Measurements from ENCODE around the gene P3H4.
"Not testable (repeated sequence)": the region's sequence is repeated elsewhere in the genome, so short reads cannot be mapped to it uniquely, and the experiment has no call there.

P3H4 gene

DNA sequence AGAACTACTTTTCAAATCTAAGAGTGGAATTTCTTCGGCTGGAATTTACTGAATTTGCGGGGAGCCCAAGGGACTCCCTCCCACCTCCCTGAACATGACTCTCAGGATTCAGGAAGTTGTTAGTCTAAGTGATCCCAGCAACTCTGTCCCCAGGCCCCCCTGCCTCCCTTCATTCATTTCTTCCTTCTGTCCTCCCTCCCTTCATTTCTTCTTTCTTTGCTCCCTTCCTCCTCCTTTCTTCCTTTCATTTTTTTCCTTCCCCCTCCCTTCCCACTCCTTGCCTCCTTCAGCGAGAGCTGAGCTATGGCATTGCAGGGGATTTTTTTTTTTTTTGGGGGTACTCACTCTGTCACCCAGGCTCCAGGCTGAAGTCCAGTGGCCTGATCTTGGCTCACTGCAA lies 14.4 kb downstream of the P3H4 start:
- no peak for DNase-seq
- in situ Hi-C loops (cut with MboI; ENCODE audit: low pct_unique_long_range_greater_than_20kb, low sequenced_read_pairs): no loop called here

- no peak for DNase-seq
- in situ Hi-C loops (cut with MboI; ENCODE audit: low pct_unique_long_range_greater_than_20kb, low sequenced_read_pairs): no loop called here
These were observed 15.4 kb downstream of the P3H4 start for GRCh38 chr17:41796121-41796895.

DNA sequence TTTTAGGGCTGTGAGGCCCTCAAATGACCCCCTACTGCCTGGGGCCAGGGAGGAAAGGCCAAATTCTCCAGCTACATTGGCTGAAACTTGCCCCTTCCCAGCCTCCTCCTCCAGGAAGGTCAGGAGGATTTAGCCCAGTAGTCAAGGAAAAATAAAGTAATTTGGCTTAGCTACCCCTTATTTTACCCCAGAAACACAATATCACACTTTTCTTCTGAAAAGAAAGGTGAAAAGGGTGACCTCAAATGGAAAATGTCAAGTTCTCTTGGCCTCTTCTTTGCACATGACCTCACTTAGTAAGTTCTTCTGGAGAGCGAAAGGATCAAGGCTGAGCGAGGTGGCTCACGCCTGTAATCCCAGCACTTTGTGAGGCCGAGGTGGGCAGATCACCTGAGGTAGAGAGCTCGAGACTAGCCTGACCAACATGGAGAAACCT lies 17.2 kb downstream of the P3H4 start:
- DNase-seq: no peak
- in situ Hi-C loops (cut with MboI; ENCODE audit: low pct_unique_long_range_greater_than_20kb, low sequenced_read_pairs): no loop called here

- in situ Hi-C loops (cut with MboI; ENCODE audit: low pct_unique_long_range_greater_than_20kb, low sequenced_read_pairs): no loop called here
- DNase-seq: no peak
These were observed 17.8 kb downstream of the P3H4 start for GRCh38 chr17:41793784-41794539.

DNA sequence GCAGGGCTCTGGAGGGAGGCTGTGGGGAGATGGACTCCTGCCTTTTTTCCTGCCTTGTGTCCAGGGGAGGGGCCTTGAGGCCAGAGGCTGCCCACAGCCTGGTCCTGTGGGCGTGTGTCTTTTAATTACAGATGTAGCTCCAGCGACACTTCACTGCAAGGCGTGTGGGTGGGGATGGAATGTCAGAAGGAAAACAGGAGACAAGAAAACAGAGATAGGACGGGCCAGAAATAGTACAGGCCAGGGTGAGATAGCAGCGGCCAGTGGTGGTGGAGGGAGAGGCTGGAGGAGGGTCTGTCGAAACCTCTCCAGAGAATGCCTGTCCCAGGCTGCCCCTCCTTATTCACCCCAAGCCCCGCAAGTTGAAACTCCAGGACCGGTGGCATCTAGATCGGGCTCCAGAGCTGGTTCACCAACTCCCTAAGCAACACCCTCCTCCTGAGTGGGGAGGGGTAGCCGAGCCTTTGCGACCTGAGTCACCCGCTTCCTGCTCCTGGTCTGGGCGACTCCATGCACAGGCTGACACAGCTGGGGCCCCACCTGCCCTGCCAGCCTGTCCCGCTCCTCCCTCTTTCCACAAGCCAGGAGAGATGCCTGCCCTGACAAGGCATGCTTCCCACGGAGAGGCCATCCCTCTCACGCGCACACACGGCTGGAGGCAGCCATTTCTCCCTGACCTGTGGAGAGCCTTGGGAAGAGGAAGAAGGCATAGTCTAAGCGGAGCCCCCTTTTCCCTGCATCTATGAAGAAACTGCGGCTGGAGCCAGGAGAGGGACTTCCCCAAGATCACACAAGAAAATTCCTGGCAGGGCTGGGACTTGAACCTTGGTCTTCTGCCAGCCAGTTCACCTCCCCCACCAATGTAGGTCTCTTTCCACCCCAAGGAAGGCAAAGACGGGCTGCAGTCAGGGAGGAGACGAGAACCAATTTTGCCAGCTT lies 18.6 kb downstream of the P3H4 start:
- peak; percentile 37 for DNase-seq
- in situ Hi-C loops (cut with MboI; ENCODE audit: low pct_unique_long_range_greater_than_20kb, low sequenced_read_pairs): no loop called here

- in situ Hi-C loops (cut with MboI; ENCODE audit: low pct_unique_long_range_greater_than_20kb, low sequenced_read_pairs): no loop called here
- DNase-seq: no peak
These were observed 24.7 kb downstream of the P3H4 start for GRCh38 chr17:41787021-41787418.

GRCh38 chr17:41786227-41787020 lies 25.3 kb downstream of the P3H4 start, which contains the start of gene JUP:
Gene JUP (minus strand): TSS chr17:41786711. CDS start chr17:41771854, 14,857 bp downstream.
- peak; percentile 99 for DNase-seq
- in situ Hi-C loops (cut with MboI; ENCODE audit: low pct_unique_long_range_greater_than_20kb, low sequenced_read_pairs): no loop called here

GRCh38 chr17:41785859-41786226 lies 25.9 kb downstream of the P3H4 start:
- in situ Hi-C loops (cut with MboI; ENCODE audit: low pct_unique_long_range_greater_than_20kb, low sequenced_read_pairs): no loop called here

DNA sequence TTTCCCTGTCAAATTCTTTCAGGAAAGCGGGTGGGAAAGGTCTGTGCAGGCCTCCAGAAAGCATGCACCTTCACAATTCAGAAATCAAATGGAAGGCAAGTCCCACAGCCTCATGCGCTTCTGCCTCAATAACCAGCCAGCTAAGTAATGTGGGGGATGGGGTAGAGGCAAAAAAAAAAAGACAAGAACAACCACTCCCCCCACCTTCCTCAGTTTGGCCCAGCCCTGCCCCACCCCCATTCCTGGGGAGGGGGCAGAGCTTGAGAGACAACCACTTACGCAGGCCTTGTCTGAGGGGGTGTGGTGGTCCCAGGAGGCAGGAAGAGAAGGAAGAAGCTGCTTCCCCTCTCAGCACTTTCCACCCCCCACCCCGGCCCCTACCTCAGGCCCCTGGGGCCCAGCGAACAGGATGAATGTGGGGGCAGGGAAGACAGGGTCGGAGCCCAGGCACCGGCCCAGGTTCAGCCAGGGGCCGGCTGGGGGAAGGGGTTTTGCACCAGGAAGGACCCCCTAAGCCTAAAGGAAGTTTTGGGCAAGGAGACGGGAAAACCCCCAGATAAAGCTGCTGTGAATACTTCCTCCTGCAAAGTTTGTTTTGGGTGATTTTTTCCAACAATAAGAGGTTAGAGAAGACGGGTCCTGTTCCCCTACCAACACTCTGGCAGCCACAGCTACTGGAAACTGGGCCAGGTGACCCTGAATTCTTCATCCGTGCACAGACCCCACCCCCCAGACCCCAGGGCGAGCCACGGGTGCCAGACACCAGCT lies 26.5 kb downstream of the P3H4 start:
- peak; percentile 96 for DNase-seq
- in situ Hi-C loops (cut with MboI; ENCODE audit: low pct_unique_long_range_greater_than_20kb, low sequenced_read_pairs): no loop called here

More at GRCh38 chr17:41785859-41786226, 25.9 kb downstream of the P3H4 start:
- DNase-seq: peak; percentile 27

GRCh38 chr17:41784207-41784744 lies 27.5 kb downstream of the P3H4 start:
- in situ Hi-C loops (cut with MboI; ENCODE audit: low pct_unique_long_range_greater_than_20kb, low sequenced_read_pairs): no loop called here

GRCh38 chr17:41782142-41782541 lies 29.6 kb downstream of the P3H4 start:
- in situ Hi-C loops (cut with MboI; ENCODE audit: low pct_unique_long_range_greater_than_20kb, low sequenced_read_pairs): no loop called here
- no peak for DNase-seq

More at GRCh38 chr17:41784207-41784744, 27.5 kb downstream of the P3H4 start:
- peak; percentile 93 for DNase-seq

DNA sequence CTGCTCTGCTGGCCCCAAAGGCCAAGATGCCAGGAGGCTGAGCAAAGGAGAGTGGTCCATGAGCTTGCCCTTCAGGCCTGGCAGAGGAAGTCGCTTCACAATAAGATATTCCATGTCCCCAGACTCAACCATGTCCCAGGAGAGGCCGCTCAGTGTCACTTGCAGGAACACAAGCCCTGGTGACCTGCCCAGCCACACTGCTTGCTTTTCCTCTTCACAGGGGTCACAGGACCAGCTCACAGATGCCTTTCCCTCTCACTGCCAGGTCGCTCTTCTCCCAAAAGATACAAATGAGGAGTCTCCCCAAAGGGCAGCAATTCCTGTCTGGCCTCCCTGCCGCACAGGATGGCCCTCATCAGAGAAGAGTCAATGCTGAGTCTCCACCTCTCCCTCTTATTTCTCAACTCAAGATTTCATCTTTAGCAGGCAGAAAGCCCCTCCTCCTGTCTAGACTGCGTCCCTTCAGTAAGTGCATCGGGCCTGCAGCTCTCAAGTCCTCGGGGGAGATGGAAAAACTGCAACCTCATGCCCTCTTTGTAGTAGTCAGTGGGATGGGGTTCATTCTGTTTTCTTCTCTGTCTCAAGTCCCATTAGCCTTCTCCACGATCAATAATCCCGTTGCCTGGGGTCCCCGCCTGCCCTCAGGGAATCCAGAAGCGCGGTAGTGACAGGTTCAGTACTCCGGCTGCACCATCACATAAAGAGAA lies 30.2 kb downstream of the P3H4 start:
- no peak for DNase-seq
- in situ Hi-C loops (cut with MboI; ENCODE audit: low pct_unique_long_range_greater_than_20kb, low sequenced_read_pairs): no loop called here

DNA sequence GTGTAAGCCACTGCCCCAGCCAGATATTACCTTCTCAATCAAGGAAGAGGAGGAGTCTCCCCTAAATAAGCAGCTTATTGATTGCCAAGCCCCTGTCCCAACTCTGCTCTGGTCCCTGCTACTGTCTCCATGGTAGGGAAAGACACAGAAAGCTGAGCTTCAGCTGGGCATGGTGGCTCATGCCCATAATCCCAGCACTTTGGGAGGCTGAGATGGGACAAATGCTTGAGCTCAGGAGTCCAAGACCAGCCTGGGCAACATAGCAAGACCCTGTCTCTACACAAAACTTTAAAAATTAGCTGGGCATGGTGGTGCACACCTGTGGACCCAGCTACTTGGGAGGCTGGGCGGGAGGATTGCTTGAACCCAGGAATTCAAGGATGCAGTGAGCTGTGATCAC lies 31.8 kb downstream of the P3H4 start:
- no peak for DNase-seq
- in situ Hi-C loops (cut with MboI; ENCODE audit: low pct_unique_long_range_greater_than_20kb, low sequenced_read_pairs): no loop called here

DNA sequence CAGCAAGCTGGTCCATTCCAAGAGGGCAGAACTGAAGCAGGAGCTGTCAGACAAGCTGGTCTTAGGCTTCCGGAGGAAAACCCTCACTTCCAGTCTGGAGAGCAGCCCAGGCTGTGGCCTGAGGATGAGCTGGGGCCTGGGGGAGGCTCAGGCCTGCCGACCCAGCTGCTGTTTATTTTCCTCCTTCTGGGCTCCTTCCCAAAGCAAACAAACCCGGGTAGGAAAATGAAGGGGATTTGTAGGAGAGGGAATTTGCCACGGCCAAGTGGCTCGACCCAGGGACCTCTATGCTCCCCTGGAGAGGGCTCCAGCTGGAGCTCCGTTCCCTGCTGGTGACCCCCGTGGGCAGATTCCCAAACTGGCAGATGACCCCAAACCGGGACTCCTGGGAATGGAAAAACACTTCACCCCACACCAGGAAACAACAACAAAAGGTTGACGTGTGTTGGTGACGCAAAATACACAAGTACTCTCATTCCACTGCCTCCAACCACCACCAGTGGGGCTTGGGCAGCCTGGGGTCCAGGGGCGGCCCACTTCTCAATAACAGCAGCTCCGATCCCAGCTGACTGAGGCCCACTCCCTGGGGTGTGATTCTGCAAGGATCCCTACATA lies 34.1 kb downstream of the P3H4 start:
- peak; percentile 31 for DNase-seq
- in situ Hi-C loops (cut with MboI; ENCODE audit: low pct_unique_long_range_greater_than_20kb, low sequenced_read_pairs): no loop called here

DNA sequence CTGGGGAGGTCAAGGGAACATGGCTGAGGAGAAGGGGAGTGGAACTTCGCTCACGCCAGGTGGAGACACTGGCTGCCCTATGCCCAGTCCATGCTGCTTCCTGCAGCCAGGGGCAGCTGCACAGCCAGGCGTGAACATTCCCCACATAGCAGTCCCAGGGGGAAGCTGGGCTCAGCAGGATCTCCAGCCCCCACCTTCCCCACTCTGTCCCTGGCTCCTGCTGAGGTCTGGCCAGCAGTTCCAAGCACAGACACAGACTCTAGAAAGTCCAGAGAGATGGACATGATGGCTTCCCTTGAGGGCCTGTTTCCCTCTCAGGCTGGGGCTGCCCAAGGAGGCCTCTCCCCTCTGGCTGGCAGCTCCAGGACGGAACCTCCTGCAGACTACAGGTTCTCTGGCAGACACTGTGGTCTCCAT lies 34.6 kb downstream of the P3H4 start:
- in situ Hi-C loops (cut with MboI; ENCODE audit: low pct_unique_long_range_greater_than_20kb, low sequenced_read_pairs): no loop called here
- DNase-seq: no peak

- in situ Hi-C loops (cut with MboI; ENCODE audit: low pct_unique_long_range_greater_than_20kb, low sequenced_read_pairs); DNase-seq: not testable (repeated sequence)
These were observed 35.4 kb downstream of the P3H4 start for GRCh38 chr17:41776262-41776900.
